Activated CD4-positive, alpha-beta T cell treated with anti-CD3 and anti-CD28 coated beads, Interleukin-2, amount 50 U/mL, for 48 hours (primary cell): ENCODE data around the gene MUC2.
A peak's percentile ranks its signal among the peaks of the same experiment; 100 is the strongest.

Experiments
- DNase-seq, 2 experiments: peaks; one replicate each; pipeline ENCODE4 v3.0.0-alpha.2; 2020

Gene MUC2

DNA sequence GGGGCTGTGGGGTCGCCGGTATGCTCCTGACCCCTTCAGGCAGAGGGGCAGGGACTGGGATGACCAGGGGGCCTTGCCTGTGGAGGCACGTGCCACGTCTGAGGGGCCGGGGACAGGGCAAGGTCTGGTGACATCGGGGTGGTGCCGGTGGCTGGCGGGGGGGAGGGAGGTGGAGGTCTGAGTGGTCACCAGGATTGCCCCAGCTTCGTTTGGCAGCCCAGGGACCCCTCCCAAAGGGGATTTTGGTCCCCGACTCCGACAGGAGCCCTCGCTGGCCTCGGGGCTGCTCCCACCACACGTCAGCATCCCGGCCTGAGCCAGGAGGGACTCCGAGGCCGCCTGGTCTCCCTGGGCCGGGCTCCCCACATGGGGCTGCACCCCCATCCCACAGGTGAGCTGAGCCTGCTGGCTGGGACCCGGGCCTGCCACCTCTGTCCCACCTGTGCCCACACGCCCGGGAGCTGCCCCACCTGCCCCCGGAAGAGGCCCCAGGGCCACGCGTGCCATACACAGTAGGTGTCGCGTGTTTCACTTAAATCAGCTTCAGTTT, 37.1 kb upstream of the MUC2 start:
- no peak for DNase-seq

GRCh38 chr11:1038361-1038760, 36.3 kb upstream of the MUC2 start:
- no peak for DNase-seq

DNA sequence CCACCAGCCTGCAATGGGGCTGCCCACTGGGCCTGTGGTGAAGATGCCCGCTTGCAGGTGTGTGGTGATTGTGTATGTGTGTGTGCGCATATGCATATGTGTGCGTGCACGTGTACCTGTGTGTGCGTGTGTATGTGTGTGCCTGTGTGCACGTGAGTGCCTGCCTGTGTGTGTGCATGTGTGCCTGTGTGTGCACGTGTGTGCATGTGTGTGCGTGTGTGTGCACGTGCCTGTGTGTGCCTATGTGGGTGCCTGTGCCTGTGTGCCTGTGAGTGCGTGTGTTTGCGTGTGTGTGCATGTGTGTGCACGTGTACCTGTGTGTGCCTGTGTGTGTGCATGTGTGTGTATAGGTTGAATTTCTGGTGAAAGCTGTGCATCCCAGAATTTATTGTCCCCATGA, 35.8 kb upstream of the MUC2 start:
- no peak for DNase-seq

DNA sequence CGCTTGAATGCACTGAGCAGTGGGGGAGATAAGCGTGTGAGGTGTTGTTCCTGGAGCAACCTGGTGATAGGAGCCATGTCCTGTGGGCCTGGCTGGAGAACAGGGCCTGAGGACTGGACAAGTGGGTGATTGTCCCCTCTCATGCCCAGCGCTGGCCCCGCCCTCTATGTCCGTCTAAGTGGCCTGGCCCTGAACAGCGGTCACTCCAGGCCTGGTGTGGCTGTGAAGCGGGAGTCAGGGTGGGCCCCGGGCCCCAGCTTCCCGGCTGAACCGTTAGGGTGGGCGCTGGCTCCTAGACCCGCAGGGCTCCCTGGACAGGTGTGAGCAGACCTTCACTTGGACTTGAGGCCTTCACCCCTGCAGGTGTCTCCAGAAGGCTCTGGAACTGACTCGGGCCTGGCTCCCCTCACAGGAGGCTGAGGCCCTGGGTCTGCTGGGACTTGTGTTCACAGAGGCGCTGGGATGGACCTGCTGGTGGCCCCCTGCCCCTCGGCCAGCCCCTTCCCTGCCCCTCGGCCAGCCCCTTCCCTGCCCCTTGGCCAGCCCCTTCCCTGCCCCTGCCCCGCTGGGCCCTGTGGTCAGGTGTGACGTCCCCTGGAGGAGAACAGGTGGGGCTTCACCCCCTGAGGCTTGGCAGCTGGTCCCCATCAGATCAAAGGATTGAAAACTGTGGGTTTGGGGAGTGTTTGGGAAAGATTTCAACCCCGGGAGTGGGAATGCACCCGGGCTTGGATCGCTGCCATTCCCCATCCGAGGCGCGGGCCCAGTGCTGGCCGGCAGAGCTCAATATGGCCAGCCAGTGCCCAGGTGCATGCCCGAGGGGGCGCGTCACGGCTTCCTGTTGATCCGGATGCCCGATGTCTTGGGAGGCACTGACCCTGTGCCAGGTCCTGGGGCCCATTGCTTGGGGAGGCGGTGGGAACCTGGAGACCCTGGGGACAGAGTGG, 34.9 kb upstream of the MUC2 start:
- DNase-seq, result no peak

GRCh38 chr11:1040428-1041148, 34.1 kb upstream of the MUC2 start:
- DNase-seq, result no peak

DNA sequence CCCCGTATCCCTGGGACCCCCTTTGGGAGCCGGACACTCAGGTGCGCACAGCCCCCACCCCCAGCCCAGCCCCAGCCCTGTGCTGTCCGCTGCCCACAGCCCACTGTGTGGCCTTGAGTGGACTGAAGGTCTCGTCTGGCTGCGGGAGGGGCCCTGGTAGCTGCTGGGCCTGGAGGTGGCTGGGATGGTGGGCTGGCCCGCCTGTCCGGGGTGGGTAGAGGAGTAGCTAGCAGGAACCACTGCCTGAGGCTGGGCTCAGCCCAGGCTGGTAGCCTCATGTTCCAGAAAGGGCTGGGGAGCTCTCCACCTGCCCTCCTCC, 33.6 kb upstream of the MUC2 start:
- no peak for DNase-seq

GRCh38 chr11:1041471-1041870, 33.2 kb upstream of the MUC2 start:
- DNase-seq, result no peak

GRCh38 chr11:1041936-1042608, 32.6 kb upstream of the MUC2 start:
- no peak for DNase-seq

DNA sequence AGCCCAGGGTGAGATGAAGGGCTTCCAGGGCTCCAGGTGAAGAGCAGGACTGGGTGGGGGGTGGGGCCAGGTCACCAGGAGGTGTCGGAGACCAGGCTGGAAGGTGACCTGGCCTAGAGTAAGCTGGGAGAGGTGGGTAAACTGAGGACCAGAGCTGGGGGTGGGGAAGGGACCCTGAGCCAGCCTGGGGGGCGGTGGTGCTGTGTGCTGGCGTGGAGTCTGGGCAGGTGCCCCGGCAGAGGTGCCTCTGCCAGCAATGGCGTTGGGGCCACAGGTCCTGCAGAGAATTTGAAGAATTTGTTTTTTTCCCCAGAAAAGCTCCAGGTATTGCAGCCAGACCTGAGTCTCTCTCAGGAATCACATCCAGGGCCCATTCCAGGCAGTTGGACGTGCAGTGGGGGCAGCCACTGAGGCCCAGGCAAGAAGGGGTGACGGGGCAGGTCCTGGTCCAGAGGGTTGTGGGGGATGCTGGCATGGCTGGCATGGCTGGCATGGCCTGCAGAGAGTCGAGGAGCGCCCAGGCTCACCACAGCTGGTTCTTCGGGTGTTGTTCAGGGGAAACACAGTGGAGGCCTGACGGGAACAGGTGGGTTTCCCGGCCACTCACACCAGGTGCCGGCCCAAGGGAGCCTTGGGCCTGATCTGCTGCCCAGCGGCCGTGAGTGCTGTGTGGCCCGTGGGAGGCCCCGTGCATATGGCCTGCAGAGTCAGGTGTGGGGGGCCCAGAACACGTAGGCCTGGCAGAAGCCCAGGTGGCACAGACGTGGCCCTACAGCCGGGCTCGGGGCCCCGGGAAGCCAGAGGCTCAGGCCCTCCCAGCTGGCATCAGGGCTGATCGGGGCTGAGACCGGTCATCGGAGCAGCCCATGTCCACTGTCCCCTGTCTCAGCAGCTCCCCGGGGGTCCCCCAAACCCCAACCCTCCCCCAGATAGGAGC, 31.8 kb upstream of the MUC2 start:
- DNase-seq, result no peak

GRCh38 chr11:1043563-1044096, 31.0 kb upstream of the MUC2 start:
- DNase-seq, result no peak

- no peak for DNase-seq
Measured at GRCh38 chr11:1044160-1044559, 30.5 kb upstream of the MUC2 start.

- DNase-seq, result no peak
Measured at GRCh38 chr11:1047595-1048156, 27.0 kb upstream of the MUC2 start.

DNA sequence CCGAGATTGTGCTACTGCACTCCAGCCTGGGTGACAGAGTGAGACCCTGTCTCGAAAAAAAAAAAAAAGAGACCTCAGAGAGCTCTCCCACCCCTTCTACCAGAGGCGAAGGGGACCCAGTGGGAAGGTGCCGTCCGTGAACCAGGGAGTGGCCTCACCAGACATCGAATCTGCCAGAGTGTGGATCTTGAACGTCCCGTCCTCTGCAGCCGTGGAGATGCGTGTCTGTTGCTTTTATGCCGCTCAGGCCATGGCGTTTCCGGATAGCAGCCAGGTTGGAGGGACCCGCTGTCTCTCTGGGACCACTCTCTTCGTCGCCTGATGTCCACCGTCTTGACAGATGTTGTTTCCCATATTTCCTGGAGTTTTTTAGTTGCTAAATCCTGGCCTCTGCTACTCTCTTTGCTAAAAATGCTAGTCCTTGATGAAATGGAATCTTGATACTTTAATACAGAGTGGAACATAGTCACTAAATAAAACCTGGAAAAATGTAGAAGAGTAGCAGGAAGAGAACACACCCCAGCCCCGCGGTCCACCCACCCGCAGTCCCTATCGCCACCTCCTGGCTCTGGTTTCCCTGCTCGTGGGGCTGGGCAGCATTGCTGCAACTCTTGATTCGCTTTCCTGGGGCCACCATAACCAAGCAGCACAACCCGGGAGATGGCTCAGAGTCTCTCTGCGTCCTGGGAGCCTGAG, 26.2 kb upstream of the MUC2 start:
- no peak for DNase-seq

DNA sequence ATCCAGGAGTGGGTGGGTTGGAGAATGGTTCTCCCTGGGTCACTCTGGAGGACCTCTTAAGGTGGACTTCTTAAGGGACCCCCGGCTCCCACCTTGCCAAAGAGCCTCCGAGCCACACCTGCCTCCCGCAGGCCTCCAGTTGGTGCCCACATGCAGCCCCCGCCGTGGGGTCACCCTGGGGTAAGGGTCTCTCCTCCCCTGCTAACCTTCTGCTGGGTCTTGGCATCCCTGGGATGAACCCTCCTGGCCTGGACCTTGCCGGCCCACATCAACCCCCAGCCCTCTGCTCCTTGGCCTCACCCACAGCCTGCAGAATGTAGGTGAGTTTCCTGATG, 25.6 kb upstream of the MUC2 start:
- DNase-seq, result no peak

DNA sequence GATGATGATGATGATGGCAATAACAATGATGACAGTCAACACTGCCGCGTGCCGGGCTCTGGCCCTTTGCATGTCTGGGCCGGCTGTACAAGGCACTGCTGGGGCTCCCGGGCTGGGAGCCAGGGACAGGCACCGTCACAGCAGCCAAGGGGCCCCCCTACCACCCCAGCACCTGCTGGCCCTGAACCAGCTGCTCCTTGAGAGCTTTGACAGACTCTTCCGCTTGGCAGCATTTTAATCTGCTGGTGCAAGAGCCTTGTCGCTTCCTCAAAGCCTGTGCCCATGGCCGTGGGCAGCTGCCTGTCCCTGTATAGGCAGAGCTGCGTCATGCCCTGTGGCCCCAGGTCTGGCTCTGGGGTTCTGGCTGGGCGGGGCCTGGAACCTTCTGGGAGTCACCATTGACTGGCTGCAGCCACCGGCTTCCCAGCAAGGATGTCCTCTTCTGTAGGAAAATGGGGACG, 25.2 kb upstream of the MUC2 start:
- no peak for DNase-seq

GRCh38 chr11:1049911-1050580, 24.6 kb upstream of the MUC2 start:
- no peak for DNase-seq

DNA sequence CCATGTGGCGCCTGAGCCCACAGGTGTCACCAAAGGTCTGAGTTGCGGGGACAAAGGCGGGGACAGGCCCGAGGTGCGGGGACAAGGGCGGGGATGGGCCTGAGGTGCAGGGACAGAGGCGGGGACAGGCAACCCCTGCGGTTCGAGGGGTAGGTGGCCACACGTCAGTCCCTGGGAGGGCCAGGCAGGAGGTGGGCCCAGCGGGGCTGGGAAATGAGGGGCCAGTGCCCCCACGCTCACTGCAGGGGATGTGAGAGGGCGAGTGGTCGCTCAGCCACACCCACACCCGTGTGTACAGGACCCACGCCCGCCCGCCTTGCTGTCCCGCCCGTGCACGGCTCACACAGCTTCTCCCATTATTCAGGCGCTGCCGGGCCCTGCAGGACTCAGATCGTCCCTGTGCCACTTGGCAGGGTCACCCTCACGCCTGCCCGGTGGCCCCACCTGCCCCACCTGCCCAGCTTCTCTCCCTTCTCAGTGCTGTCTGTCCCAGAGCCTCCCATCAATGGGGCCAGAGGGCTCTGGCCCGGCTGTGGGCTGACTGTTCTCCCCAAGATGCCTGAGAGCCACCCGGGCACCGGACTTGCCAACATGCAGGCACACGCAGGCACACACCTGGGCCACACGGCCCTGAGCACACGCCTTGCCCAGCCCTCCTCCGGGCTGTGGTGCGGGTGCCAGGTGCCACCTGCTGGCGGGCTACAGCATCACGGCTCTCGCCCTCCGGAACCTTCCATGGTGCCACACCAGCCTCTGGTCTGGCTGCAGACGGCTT, 23.9 kb upstream of the MUC2 start:
- peak; percentile 76 to 79 for DNase-seq

- DNase-seq, result no peak
Measured at GRCh38 chr11:1051356-1052132, 23.1 kb upstream of the MUC2 start.
